RWPE1 (cell line): ENCODE data around the gene SUN5.
"Not testable (repeated sequence)": the region's sequence is repeated elsewhere in the genome, so short reads cannot be mapped to it uniquely, and the experiment has no call there.

ENCODE experiments used
- CTCF ChIA-PET: fragments of 350-600 bp; sonication (Branson Sonifier 250); formaldehyde crosslinking; extraction: SDS; loops from one replicate; lab custom pipeline; 2021; lab: Yijun Ruan, JAX
- POLR2A ChIA-PET: fragments of 400-600 bp; formaldehyde crosslinking; extraction: SDS; loops from one replicate; lab custom pipeline; 2020; ENCODE audit warnings: antibody characterized with exemption; ENCODE audit not compliant: low non-redundant PET; lab: Yijun Ruan, JAX
- DNase-seq: peaks from one replicate; pipeline ENCODE4 v3.0.0; 2012; ENCODE audit warnings: low spot score
- H3K27ac ChIP-seq: fragments of 450-650 bp; 2 replicates; pipeline ENCODE4 v1.5.1; 2017
- CTCF ChIP-seq: fragments of 450-650 bp; conservative IDR thresholded peaks from 2 replicates; pipeline ENCODE4 v1.5.1; 2017; ENCODE audit warnings: low read depth, mild to moderate bottlenecking

The SUN5 gene

GRCh38 chr20:32965581-32966373 is 38.5 kb downstream of the SUN5 start:
- POLR2A ChIA-PET = no interaction called here
- H3K27ac ChIP-seq = no peak overlapping the region
- TF ChIP-seq CTCF = no peak
- CTCF ChIA-PET = no interaction called here
- DNase-seq = no peak

DNA sequence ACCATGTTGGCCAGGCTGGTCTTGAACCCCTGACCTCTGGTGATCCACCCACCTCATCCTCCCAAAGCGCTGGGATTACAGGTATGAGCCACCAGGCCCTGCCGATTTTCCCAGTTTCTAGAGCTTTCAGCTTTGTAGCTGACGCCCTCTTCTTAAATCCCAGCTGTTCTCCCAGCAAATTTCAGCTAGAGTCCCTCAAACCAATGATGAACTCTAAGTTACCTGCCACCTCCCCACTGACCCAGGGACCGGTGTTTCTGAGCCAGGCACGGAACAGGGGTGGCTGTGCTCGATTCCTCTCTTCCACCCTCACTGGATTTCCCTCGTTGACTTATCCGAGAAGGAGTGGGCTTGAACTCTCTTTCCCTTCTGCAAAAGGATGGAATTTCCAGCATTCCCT is 39.1 kb downstream of the SUN5 start:
- TF ChIP-seq CTCF = no peak
- ChIA-PET CTCF (no interaction called here), POLR2A (no interaction called here)
- H3K27ac ChIP-seq = no peak overlapping the region
- no peak for DNase-seq

DNA sequence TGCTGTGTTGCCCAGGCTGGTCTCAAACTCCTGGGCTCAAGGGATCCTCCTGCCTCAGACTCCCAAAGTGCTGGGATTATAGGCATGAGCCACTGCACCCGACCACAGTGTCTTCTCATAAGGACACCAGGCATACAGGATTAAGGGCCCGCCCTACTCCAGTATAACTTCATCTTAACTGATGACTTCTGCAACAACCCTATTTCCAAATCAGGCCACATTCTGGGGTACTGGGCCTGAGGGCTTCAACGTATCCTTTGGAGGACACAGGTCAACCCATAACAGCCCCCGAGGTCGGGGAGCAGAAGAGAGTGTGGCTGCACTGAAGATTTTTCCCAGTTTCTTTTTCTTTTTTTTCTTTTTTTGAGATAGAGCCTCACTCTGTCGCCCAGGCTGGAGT is 39.7 kb downstream of the SUN5 start:
- H3K27ac ChIP-seq = no peak overlapping the region
- no peak for TF ChIP-seq CTCF
- no peak for DNase-seq
- ChIA-PET CTCF (interaction anchor here (0.6 to 0.7 kb wide), 2 partner anchors 14 to 19 kb away, joined by 3 read pairs; no protein-coding TSS in a partner anchor), POLR2A (no interaction called here)

GRCh38 chr20:32963176-32963575 is 41.1 kb downstream of the SUN5 start:
- H3K27ac ChIP-seq = no peak overlapping the region
- TF ChIP-seq CTCF = no peak
- ChIA-PET POLR2A (no interaction called here), CTCF (interaction anchor here (0.7 kb wide), 1 partner anchor 1765 kb away, joined by 3 read pairs; no protein-coding TSS in a partner anchor)
- no peak for DNase-seq

DNA sequence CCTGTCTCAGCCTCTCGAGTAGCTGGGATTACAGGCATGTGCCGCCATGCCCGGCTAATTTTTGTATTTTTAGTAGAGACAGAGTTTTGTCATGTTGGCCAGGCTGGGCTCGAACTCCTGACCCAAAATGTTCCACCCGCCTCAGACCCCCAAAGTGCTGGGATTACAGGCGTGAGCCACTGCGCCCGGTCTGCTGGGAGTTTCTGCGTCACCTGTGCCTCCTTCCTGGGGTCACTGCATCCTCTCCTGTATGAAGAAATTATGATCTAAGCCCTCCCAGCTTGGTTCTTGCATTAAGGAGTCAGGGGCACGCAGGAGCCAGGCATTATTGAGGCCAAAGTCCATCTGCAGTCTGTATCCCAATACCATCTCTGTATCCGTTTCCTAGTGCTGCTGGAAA is 41.6 kb downstream of the SUN5 start:
- DNase-seq, POLR2A ChIA-PET, H3K27ac ChIP-seq: not testable (repeated sequence)
- CTCF ChIA-PET = interaction anchor here (0.5 kb wide), 1 partner anchor 20 kb away, joined by 3 read pairs; no protein-coding TSS in a partner anchor

- ChIA-PET POLR2A (no interaction called here), CTCF (interaction anchor here (0.5 to 0.8 kb wide), 2 partner anchors 20 to 24 kb away, joined by 3 read pairs; no protein-coding TSS in a partner anchor)
- DNase-seq = no peak
- no peak for TF ChIP-seq CTCF
- no peak overlapping the region for H3K27ac ChIP-seq
These were observed 42.2 kb downstream of the SUN5 start for GRCh38 chr20:32962053-32962452.
